Left ventricle myocardium inferior (tissue), 1 donor: Measurements from ENCODE around the gene AMBRA1. TPM values are rescaled to one million over a fixed set of nuclear protein-coding genes. Genes with fewer than 3 reads are reported as not detected.

Experiments
- DNase-seq: peaks from one replicate; pipeline ENCODE4 v3.0.0-alpha.2; 2020
- H3K27ac ChIP-seq: fragments of 200-600 bp; replicated peaks from 2 replicates; pipeline ENCODE4 v1.8.0; 2021
- H3K27me3 ChIP-seq: fragments of 200-600 bp; 2 replicates; pipeline ENCODE4 v1.8.0; 2021; ENCODE audit warnings: low read depth
- H3K36me3 ChIP-seq: fragments of 200-600 bp; 2 replicates; pipeline ENCODE4 v1.8.0; 2021
- H3K4me1 ChIP-seq: fragments of 200-600 bp; 2 replicates; pipeline ENCODE4 v1.8.0; 2021
- H3K4me3 ChIP-seq: fragments of 200-600 bp; 2 replicates; pipeline ENCODE4 v1.8.0; 2021; ENCODE audit warnings: mild to moderate bottlenecking, moderate library complexity
- H3K9me3 ChIP-seq: fragments of 200-600 bp; replicated peaks from 2 replicates; pipeline ENCODE4 v1.8.0; 2021
- intact Hi-C: fragments of 100-400 bp; cut with micrococcal nuclease; formaldehyde crosslinking; loops from one replicate; pipeline ENCODE4 v1.11.0; 2022
- total RNA-seq: library from RNA; stranded (reverse); fragmentation: NEBNext Ultra II Directional; extraction: Animal tissue kit (Norgen Biotek cat#: 25700); gene quantifications from one replicate; pipeline ENCODE4 v1.2.1, GENCODE V29; 2021
- TF ChIP-seq, protein P1 (sequence below): fragments of 200-600 bp; IDR thresholded peaks from 2 replicates; pipeline ENCODE4 v1.8.0; 2021; ENCODE audit warnings: antibody characterized with exemption, mild to moderate bottlenecking, borderline replicate concordance
- donor health status: DM: no; HTN: yes; CAD: no; lungs with severe emphysema.

AMBRA1 gene
- total RNA-seq, 1 donor from 2014 or later: 14.2 TPM

DNA sequence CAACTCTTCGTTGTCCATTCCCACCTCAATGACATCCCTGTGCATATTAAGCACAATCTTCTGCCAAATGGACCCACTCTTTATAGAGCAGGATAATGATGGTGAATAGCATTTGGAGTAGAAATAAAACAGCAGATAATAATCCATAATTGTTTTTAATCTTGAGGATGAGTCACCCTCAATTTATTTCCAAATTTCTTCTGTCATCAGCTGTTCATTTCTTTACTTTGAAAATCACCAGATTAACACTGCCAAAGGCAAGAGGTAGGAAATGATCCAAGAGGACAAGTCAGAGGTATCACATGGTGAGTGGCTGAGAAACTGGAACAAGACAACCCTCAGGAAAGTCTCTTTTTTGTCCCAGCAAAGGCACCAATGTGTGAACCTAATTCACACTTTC is 7.3 kb upstream of the AMBRA1 start:
- peak overlapping the region; percentile 64 for H3K27ac ChIP-seq
- H3K4me1 ChIP-seq: peaks cover 16% of the 10 kb centered on the region
- no peak for DNase-seq
- no peaks in the 10 kb centered on the region for H3K27me3 ChIP-seq
- TF ChIP-seq, protein P1, sequence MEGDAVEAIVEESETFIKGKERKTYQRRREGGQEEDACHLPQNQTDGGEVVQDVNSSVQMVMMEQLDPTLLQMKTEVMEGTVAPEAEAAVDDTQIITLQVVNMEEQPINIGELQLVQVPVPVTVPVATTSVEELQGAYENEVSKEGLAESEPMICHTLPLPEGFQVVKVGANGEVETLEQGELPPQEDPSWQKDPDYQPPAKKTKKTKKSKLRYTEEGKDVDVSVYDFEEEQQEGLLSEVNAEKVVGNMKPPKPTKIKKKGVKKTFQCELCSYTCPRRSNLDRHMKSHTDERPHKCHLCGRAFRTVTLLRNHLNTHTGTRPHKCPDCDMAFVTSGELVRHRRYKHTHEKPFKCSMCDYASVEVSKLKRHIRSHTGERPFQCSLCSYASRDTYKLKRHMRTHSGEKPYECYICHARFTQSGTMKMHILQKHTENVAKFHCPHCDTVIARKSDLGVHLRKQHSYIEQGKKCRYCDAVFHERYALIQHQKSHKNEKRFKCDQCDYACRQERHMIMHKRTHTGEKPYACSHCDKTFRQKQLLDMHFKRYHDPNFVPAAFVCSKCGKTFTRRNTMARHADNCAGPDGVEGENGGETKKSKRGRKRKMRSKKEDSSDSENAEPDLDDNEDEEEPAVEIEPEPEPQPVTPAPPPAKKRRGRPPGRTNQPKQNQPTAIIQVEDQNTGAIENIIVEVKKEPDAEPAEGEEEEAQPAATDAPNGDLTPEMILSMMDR: no peak
- intact Hi-C loops: no loop called here
- no peaks in the 10 kb centered on the region for H3K9me3 ChIP-seq
- peaks cover 9% of the 10 kb centered on the region for H3K36me3 ChIP-seq
- no peak overlapping the region for H3K4me3 ChIP-seq

DNA sequence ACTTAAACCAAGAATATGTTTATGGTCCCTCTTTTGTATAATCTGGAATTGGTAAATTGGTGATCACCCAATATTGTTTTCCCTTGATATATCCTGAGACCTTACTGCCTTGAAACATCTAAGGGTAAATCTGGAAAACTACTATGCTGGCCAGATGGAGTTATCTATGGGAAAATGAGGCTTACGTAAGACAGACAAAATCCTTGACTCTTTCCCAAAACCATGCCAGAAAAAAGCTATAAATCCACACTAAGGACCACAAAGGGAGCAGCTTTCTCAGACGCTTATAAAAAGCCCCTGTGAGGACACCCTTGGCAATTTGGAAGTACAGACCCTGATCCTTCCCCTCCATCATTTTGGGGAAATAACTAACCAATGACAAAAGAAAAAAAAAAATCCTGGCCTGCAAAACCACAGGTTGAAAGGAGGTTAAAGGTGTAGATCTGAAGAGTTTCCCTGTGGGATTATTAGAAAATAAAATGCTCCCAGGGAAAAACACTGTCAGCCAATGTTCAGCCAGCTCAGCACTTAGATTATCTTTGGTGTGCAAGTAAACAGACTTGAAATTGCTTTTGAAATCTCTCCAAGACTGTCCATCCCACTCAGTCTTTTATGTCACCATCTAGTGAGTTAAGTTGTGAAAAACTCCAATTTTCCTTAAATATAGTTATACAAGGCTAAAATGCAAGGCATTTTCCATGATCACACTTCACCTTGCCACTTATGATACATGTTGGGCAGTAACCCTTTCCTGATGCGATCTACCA is 6.6 kb upstream of the AMBRA1 start:
- TF ChIP-seq, protein P1: no peak
- intact Hi-C loops: no loop called here
- Histone ChIP-seq H3K36me3 (peaks cover 9% of the 10 kb centered on the region), H3K9me3 (no peaks in the 10 kb centered on the region), H3K27ac (peak overlapping the region; percentile 64), H3K27me3 (no peaks in the 10 kb centered on the region), H3K4me1 (peaks cover 16% of the 10 kb centered on the region), H3K4me3 (no peak overlapping the region)
- DNase-seq: no peak

DNA sequence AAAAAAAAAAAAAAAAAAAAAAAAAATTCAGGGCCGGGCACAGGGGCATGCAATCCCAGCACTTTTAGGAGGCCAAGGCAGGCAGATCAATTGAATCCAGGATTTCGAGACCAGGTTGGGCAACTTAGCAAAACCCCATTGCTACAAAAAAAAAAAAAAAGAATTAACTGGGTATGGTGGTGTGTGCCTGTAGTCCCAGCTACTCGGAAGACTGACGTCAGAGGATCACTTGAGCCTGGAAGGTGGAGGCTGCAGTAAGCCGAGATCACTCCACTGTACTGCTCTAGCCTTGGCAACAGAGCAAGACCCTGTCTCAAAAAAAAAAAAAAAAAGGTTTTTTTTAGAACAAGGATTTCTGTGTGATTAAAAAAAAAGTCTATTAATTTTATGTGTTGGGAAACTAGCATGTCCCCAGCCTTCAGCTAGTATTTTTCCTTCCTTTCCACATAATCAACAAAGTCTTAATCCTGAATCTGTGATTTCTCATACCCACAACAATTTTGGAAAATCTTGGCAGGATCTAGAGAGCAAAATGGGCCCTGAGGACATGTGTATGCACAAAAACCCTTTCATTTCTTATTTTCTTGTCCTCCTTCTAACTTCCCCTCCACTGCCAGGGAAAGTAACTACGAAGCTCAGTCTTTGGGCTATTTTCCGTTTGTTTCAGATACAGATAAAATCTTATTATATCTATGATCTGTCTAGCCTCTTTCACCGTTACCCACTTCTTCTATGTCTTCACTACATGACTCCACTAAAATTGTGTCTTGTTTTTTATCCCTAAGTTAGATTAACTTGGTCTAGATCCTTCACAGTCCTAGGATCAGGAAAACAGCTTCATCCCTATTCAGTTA is 5.7 kb upstream of the AMBRA1 start:
- intact Hi-C loops: no loop called here
- DNase-seq: no peak

DNA sequence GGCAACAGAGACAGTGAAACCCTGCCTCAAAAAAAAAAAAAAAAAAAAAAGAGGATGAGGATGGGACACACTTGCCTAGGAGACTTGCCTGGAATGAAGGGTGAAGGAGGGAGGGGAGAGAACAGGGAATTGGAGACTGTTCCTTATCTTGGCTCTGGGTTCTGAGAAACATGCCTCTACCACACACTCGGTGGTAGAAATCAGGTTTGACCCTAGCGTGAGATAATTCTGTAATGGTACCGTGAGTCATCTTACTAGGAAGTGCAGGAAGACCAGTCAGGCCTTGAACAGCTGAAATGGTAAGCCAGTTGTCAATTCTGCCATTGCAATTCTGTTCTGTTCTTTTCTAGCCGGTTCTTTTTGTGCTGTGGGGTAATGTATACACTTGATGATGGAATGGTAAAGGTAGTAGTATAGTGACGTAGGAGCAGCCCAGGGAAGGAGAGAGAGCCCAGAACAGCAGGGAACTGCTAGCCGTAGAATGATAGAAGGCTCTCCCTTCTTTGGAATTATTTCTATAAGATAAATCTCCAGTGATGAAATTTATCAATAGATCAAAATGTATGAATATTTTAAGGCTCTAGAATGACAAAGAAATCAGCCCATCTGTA is 3.9 kb upstream of the AMBRA1 start:
- intact Hi-C loops: no loop called here

More for the DNA sequence above, 5.7 kb upstream of the AMBRA1 start:
- Histone ChIP-seq H3K4me1 (peaks cover 18% of the 10 kb centered on the region), H3K4me3 (no peak overlapping the region), H3K9me3 (no peaks in the 10 kb centered on the region), H3K27me3 (no peaks in the 10 kb centered on the region), H3K27ac (peak overlapping the region; percentile 64), H3K36me3 (peaks cover 9% of the 10 kb centered on the region)
- TF ChIP-seq, protein P1: no peak

DNA sequence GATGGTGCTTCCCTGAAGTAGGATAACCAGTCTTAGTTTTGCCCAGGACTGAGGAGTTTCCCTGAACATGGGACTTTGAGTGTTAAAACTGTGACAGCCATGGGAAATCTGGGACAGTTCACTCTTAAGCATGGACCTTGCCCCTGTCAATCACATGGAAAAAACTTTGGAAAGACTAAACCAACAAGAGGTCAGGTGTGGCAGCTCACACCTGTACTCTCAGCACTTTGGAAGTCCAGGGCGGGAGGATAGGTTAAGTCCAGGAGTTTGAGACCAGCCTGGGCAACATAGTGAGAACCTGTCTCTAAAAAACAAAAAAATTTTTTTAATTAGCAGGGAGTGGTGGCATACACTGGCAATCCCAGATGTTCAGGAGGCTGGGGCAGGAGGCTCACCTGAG is 3.3 kb upstream of the AMBRA1 start:
- Histone ChIP-seq H3K27me3 (no peaks in the 10 kb centered on the region), H3K4me3 (no peak overlapping the region), H3K36me3 (no peaks in the 10 kb centered on the region), H3K9me3 (no peaks in the 10 kb centered on the region), H3K4me1 (peaks cover 40% of the 10 kb centered on the region), H3K27ac (no peak overlapping the region)
- no peak for DNase-seq
- TF ChIP-seq, protein P1: no peak
- intact Hi-C loops: no loop called here

More for the DNA sequence above, 3.9 kb upstream of the AMBRA1 start:
- TF ChIP-seq, protein P1: no peak
- Histone ChIP-seq H3K27me3 (no peaks in the 10 kb centered on the region), H3K4me3 (no peak overlapping the region), H3K9me3 (no peaks in the 10 kb centered on the region), H3K36me3 (no peaks in the 10 kb centered on the region), H3K27ac (no peak overlapping the region), H3K4me1 (peaks cover 35% of the 10 kb centered on the region)
- no peak for DNase-seq
